ENCODE data around the gene ZNF169. TPM values are rescaled to one million over a fixed set of nuclear protein-coding genes. Genes with fewer than 3 reads are reported as not detected.
A peak's percentile ranks its signal among the peaks of the same experiment; 100 is the strongest.
"Not testable (repeated sequence)": the region's sequence is repeated elsewhere in the genome, so short reads cannot be mapped to it uniquely, and the experiment has no call there.

Gene ZNF169
- total RNA-seq, 6 experiments from 2014 or later, result 1.1 to 2.2 (median 1.4) TPM

GRCh38 chr9:94322342-94322940 lies 63.3 kb downstream of the ZNF169 start:
- H3K4me3 ChIP-seq; H3K4me1 ChIP-seq; H3K27me3 ChIP-seq; H3K27ac ChIP-seq; DNase-seq; ATAC-seq; intact Hi-C loops (cut with DNase I); H3K36me3 ChIP-seq; H3K9me3 ChIP-seq: not testable (repeated sequence)
- WGBS (ENCODE audit: insufficient coverage, low coverage, low lambda C conversion rate, missing lambda C conversion rate), result 74% methylated on average over 3 of the region's 9 CpGs

- ATAC-seq; DNase-seq; H3K27me3 ChIP-seq; H3K36me3 ChIP-seq; H3K27ac ChIP-seq; H3K9me3 ChIP-seq; H3K4me1 ChIP-seq; H3K4me3 ChIP-seq; intact Hi-C loops (cut with DNase I): not testable (repeated sequence)
- no CpG with 5 or more reads among the region's 18 CpGs for WGBS (ENCODE audit: insufficient coverage, low coverage, low lambda C conversion rate, missing lambda C conversion rate)
Observed at GRCh38 chr9:94323153-94323798, 64.2 kb downstream of the ZNF169 start.

GRCh38 chr9:94325583-94325982 lies 66.5 kb downstream of the ZNF169 start:
- WGBS (ENCODE audit: insufficient coverage, low coverage, low lambda C conversion rate, missing lambda C conversion rate), result no CpG with 5 or more reads among the region's 16 CpGs
- H3K36me3 ChIP-seq; H3K4me3 ChIP-seq; H3K9me3 ChIP-seq; intact Hi-C loops (cut with DNase I); DNase-seq; H3K27me3 ChIP-seq; ATAC-seq; H3K27ac ChIP-seq; H3K4me1 ChIP-seq: not testable (repeated sequence)

- H3K27me3 ChIP-seq; ATAC-seq; DNase-seq; H3K4me1 ChIP-seq; H3K4me3 ChIP-seq; H3K9me3 ChIP-seq; H3K36me3 ChIP-seq; H3K27ac ChIP-seq; intact Hi-C loops (cut with DNase I): not testable (repeated sequence)
- no CpG with 5 or more reads among the region's 5 CpGs for WGBS (ENCODE audit: insufficient coverage, low coverage, low lambda C conversion rate, missing lambda C conversion rate)
Observed at GRCh38 chr9:94328544-94328943, 69.4 kb downstream of the ZNF169 start, which contains the start of gene NUTM2F. Gene NUTM2F, minus strand, starts transcription at chr9:94328644. Its CDS starts 21 bp downstream, at chr9:94328623.

- H3K4me3 ChIP-seq; H3K27me3 ChIP-seq; intact Hi-C loops (cut with DNase I); H3K36me3 ChIP-seq; DNase-seq; H3K4me1 ChIP-seq; H3K27ac ChIP-seq; ATAC-seq; H3K9me3 ChIP-seq: not testable (repeated sequence)
- WGBS (ENCODE audit: insufficient coverage, low coverage, low lambda C conversion rate, missing lambda C conversion rate), result 82% methylated on average over 3 of the region's 4 CpGs
Observed at GRCh38 chr9:94336445-94336844, 77.3 kb downstream of the ZNF169 start.

GRCh38 chr9:94338723-94339122 lies 79.6 kb downstream of the ZNF169 start:
- H3K4me1 ChIP-seq; H3K36me3 ChIP-seq; H3K27me3 ChIP-seq; H3K9me3 ChIP-seq; ATAC-seq; H3K27ac ChIP-seq; H3K4me3 ChIP-seq; intact Hi-C loops (cut with DNase I); DNase-seq: not testable (repeated sequence)
- 78% methylated on average over 6 of the region's 7 CpGs for WGBS (ENCODE audit: insufficient coverage, low coverage, low lambda C conversion rate, missing lambda C conversion rate)

- DNase-seq; intact Hi-C loops (cut with DNase I); H3K4me1 ChIP-seq; H3K9me3 ChIP-seq; H3K27me3 ChIP-seq; H3K27ac ChIP-seq; ATAC-seq; H3K4me3 ChIP-seq; H3K36me3 ChIP-seq: not testable (repeated sequence)
- 76% methylated on average over 3 of the region's 6 CpGs for WGBS (ENCODE audit: insufficient coverage, low coverage, low lambda C conversion rate, missing lambda C conversion rate)
Observed at GRCh38 chr9:94339657-94340056, 80.6 kb downstream of the ZNF169 start.

- H3K4me1 ChIP-seq; intact Hi-C loops (cut with DNase I); H3K27me3 ChIP-seq; H3K36me3 ChIP-seq; H3K27ac ChIP-seq; DNase-seq; H3K4me3 ChIP-seq; H3K9me3 ChIP-seq: not testable (repeated sequence)
- WGBS (ENCODE audit: insufficient coverage, low coverage, low lambda C conversion rate, missing lambda C conversion rate), result 82% methylated on average over 3 of the region's 6 CpGs
- ATAC-seq, result peak in 1 of 4 donors; percentile 19
Observed at GRCh38 chr9:94340750-94341149, 81.7 kb downstream of the ZNF169 start.

- H3K4me1 ChIP-seq; ATAC-seq; H3K4me3 ChIP-seq; H3K27me3 ChIP-seq; H3K36me3 ChIP-seq; H3K27ac ChIP-seq; DNase-seq; H3K9me3 ChIP-seq; intact Hi-C loops (cut with DNase I): not testable (repeated sequence)
- 69% methylated on average over 2 of the region's 2 CpGs for WGBS (ENCODE audit: insufficient coverage, low coverage, low lambda C conversion rate, missing lambda C conversion rate)
Observed at GRCh38 chr9:94341703-94342102, 82.6 kb downstream of the ZNF169 start.

GRCh38 chr9:94347451-94347850 lies 88.4 kb downstream of the ZNF169 start:
- intact Hi-C loops (cut with DNase I); H3K4me3 ChIP-seq; H3K4me1 ChIP-seq; DNase-seq; H3K36me3 ChIP-seq; ATAC-seq; H3K9me3 ChIP-seq; H3K27ac ChIP-seq; H3K27me3 ChIP-seq: not testable (repeated sequence)
- 91% methylated on average over 11 of the region's 16 CpGs for WGBS (ENCODE audit: insufficient coverage, low coverage, low lambda C conversion rate, missing lambda C conversion rate)

- H3K4me1 ChIP-seq; H3K27ac ChIP-seq; DNase-seq; H3K27me3 ChIP-seq; H3K4me3 ChIP-seq; H3K36me3 ChIP-seq; H3K9me3 ChIP-seq; intact Hi-C loops (cut with DNase I); ATAC-seq: not testable (repeated sequence)
- no CpG with 5 or more reads among the region's 3 CpGs for WGBS (ENCODE audit: insufficient coverage, low coverage, low lambda C conversion rate, missing lambda C conversion rate)
Observed at GRCh38 chr9:94348754-94349153, 89.7 kb downstream of the ZNF169 start.

Measured in right lobe of liver (tissue), 6 donors.